K562 (cell line): ENCODE measurements around the gene CCDC187. TPM values are rescaled to one million over a fixed set of nuclear protein-coding genes. Genes with fewer than 3 reads are reported as not detected.

Experiments
- EHMT2 ChIP-seq: fragments of 450-650 bp; IDR thresholded peaks from 2 replicates; pipeline ENCODE4 v1.6.1; 2018; ENCODE audit warnings: antibody characterized with exemption
- ELK3 ChIP-seq: fragments of 450-650 bp; formaldehyde crosslinking; IDR thresholded peaks from 2 replicates; pipeline ENCODE4 v1.4.0; 2020; ENCODE audit warnings: mild to moderate bottlenecking
- FOXK2 ChIP-seq, 2 experiments: fragments of 450-650 bp; IDR thresholded peaks in 1 of 2; conservative IDR thresholded peaks in 1 of 2; 2 replicates each; pipeline ENCODE4 v1.6.1; 2016; ENCODE audit warnings: low read depth in 2 of 2, mild to moderate bottlenecking in 1 of 2
- HOMEZ ChIP-seq: fragments of 250-450 bp; sonication (Bioruptor Pico); IDR thresholded peaks from 2 replicates; pipeline ENCODE4 v1.4.0; 2020; ENCODE audit warnings: mild to moderate bottlenecking, moderate library complexity
- KAT2B ChIP-seq: IDR thresholded peaks from one replicate; pipeline ENCODE4 v1.6.1; 2012; ENCODE audit warnings: low read depth, mild to moderate bottlenecking, control low read depth, inconsistent platforms, low read length, moderate library complexity
- MTA3 ChIP-seq: fragments of 450-650 bp; formaldehyde crosslinking; IDR thresholded peaks from 2 replicates; pipeline ENCODE4 v1.6.1; 2017; ENCODE audit warnings: mild to moderate bottlenecking, borderline replicate concordance
- MYC ChIP-seq, 2 experiments: fragments of 250-450 bp in 1 of 2; sonication (Bioruptor Pico) in 1 of 2; IDR thresholded peaks; 2 replicates each; pipeline versions ENCODE4 v1.5.1 to v1.6.1; 2012 to 2021; ENCODE audit warnings: low read depth in 2 of 2, borderline replicate concordance in 1 of 2, improper control_type of control experiment in 1 of 2, low read length in 1 of 2, mild to moderate bottlenecking in 1 of 2, moderate library complexity in 1 of 2
- RFX1 ChIP-seq: fragments of 450-650 bp; IDR thresholded peaks from 2 replicates; pipeline ENCODE4 v1.6.1; 2016; ENCODE audit warnings: mild to moderate bottlenecking, moderate library complexity
- THRB ChIP-seq: fragments of 450-650 bp; formaldehyde crosslinking; conservative IDR thresholded peaks from 2 replicates; pipeline ENCODE4 v1.4.0; 2022; ENCODE audit warnings: mild to moderate bottlenecking, missing genetic modification characterization
- ZEB2 ChIP-seq: fragments of 450-650 bp; IDR thresholded peaks from 2 replicates; pipeline ENCODE4 v1.6.1; 2016
- polyA plus RNA-seq, 8 experiments: library from polyadenylated mRNA; depleted of rRNA in 4 of 8; stranded (reverse) in 5 of 8; unstranded in 3 of 8; fragments of >200 nt; fragmentation: Nextera tagmentation in 2 of 8; fragmentation: Illumina TruSeq in 1 of 8; extraction: Ambion mirVana in 2 of 8; extraction: Trizol in 1 of 8; gene quantifications; 2 replicates each; pipeline versions ENCODE4 v1.2.1 to v1.2.3, GENCODE V29; 2011 to 2014; ENCODE audit warnings: inconsistent platforms in 1 of 8, missing spikeins in 1 of 8
- total RNA-seq, 7 experiments: library from RNA; depleted of rRNA in 6 of 7; stranded (reverse); fragments of >200 nt in 6 of 7; fragmentation: Illumina TruSeq in 2 of 7; extraction: Trizol in 2 of 7; gene quantifications; 2 replicates each; pipeline versions ENCODE4 v1.2.1 to v1.2.3, GENCODE V29; 2011 to 2021; ENCODE audit warnings: low replicate concordance in 1 of 7

Gene CCDC187
- total and polyA plus RNA-seq, 9 of the 15 experiments (the other 6 are each of a cell fraction or from before 2014, with no cell fraction given), result not detected

DNA sequence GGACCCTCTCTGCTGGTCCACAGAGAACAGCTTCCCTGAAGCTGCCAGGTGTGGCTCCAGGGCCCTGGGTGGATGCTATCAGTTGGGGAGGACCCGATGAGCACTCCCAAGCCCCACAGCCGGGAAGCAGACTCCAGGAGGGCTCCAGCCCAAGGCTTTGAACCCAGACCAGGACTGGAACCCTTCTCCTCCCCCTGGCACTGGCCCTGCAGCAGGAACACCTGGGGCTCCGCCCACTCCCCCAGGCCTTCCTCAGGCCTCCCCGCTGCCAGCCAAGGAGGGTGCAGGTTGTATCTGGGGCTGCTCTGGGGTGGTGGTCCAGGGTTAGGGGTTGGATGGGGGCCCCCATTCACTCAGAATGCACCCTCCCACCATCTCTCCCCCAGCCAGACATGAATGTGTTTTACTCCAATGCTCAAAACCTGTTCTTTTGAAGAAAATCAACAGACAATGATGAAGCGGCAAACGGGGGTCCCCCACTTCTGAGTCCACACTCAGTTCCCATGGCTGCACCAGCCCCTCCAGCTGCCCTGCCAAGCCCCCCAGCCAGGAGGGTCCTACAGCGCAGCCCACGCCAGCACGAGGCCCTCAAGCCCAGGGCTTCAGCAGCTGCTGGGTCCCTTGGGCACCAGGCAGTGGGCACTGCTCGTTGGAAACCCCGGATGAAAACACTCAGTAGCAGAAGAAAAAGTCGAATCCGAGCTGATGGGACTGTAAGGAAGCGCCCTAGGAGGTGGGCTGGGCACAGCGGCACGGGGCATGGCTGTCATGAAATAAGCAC is 23.2 kb downstream of the CCDC187 start (continued):
- TF ChIP-seq ELK3 (CRISPR knock-in tag), result no peak
- TF ChIP-seq ZEB2, result no peak
- no peak for TF ChIP-seq FOXK2 (conservative IDR thresholded peaks at IDR 0.05 in 1 of 2, IDR thresholded peaks at IDR 0.05 in 1 of 2; ENCODE audit: low read depth in 2 of 2)
- no peak for TF ChIP-seq THRB
- no peak for TF ChIP-seq HOMEZ
- TF ChIP-seq MYC (IDR thresholded peaks at IDR 0.05; ENCODE audit: low read depth, low read length), result no peak
- no peak for TF ChIP-seq MYC (CRISPR knock-in tag; IDR thresholded peaks at IDR 0.05; ENCODE audit: borderline replicate concordance, low read depth)
- TF ChIP-seq EHMT2, result no peak
- TF ChIP-seq MTA3, result no peak
- no peak for TF ChIP-seq KAT2B
- TF ChIP-seq RFX1, result no peak
